TTC549 (cell line): ENCODE results near the gene PXT1.

Source experiments
- FAIRE-seq: peaks from 2 replicates; lab custom pipeline; 2012; peaks lifted over from hg19 to GRCh38; lab: Jason Lieb, UNC

The PXT1 gene

DNA sequence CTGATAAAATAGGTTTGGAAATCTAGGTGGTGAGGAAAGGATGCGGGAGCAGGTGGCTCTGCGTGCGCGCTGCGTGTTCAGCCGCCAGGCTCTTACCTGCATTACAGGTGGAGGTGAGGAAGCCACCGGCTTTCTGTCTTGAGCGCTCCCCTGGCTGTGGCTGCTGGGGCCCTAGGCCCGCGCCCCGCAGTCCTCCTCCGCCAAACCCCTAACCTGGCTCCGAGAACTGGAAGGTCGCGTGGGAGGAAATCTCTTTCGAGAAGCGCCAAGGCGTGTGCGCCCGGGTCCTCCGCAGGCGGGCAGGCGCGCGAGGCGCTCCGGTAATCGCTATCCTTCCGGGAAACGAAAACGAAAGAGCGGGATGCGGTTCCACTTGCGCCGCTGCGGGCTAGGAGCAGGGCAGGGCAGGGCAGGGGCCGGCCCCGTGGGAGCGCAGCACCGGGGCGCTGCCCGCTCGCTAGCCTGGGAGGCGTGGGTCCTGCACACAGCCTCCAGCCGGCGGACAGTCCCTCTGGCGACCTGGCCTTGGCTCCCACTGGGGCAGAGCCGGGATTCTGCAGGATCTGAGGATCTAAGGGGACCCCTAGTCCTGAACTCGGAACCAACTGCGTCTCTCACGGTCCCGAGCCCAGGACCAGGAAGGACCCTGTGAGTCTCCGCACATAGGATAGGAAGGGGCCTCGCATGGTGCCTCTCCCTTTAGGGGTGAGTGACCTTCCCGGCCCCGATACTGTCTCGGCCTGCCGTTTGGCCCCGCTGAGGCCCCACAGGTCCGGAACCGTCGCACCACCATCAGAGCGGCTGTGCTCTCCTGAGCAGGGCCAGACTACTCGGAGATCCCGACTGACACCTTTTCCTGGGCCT, 55.0 kb downstream of the PXT1 start, which contains the start of gene ETV7:
ETV7 (minus strand) TSS at position 230 of the 864 bp plus-strand sequence; CDS start at position 102, 128 bp downstream.
- no peak for FAIRE-seq

- FAIRE-seq, result no peak
These were observed 55.9 kb downstream of the PXT1 start for GRCh38 chr6:36386495-36387439.

DNA sequence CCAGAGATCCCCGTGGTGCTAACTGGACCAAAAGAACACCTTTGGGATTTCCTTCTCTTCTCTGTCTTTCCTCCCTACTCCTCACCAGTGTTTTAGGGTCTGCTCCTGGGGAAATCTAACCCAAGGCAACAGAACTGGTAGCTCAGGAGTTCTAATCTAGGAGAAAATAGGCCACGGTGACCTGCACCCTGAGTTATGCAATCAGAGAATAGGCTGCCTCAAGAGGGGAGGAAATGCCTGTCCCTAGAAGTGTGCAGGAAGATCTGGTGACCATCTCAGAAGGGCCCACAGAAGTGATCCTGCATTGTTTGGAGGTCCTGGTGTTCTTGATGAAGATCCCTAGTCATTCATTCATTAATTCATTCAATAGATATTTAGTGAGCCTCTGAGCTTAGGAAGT, 58.6 kb downstream of the PXT1 start:
- FAIRE-seq, result no peak

DNA sequence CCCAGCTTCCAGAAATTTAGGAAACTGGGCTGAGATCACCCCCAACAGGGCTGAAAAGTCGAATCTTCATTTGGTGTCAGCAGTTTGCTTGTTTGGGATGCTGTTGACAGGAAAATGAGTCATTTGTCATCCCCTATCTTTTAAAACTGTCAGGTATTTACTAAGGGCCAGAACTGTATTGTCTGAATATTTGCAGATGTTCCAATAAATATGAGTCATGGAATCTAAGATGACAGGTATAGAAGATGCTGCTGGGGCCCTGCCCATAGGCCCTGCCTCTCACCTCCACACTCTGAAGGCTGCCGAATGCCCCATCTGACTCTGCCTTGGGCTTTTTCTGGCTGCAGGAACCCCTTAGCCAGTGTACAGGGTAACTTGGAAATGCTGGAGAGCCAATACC, 59.0 kb downstream of the PXT1 start:
- FAIRE-seq, result no peak

GRCh38 chr6:36382976-36383375, 59.7 kb downstream of the PXT1 start:
- FAIRE-seq, result no peak

- FAIRE-seq, result no peak
These were observed 60.9 kb downstream of the PXT1 start for GRCh38 chr6:36381502-36382389.

GRCh38 chr6:36380166-36380565, 62.5 kb downstream of the PXT1 start:
- FAIRE-seq, result no peak

GRCh38 chr6:36378936-36379335, 63.7 kb downstream of the PXT1 start:
- FAIRE-seq, result no peak

GRCh38 chr6:36378243-36378920, 64.3 kb downstream of the PXT1 start:
- FAIRE-seq, result no peak

DNA sequence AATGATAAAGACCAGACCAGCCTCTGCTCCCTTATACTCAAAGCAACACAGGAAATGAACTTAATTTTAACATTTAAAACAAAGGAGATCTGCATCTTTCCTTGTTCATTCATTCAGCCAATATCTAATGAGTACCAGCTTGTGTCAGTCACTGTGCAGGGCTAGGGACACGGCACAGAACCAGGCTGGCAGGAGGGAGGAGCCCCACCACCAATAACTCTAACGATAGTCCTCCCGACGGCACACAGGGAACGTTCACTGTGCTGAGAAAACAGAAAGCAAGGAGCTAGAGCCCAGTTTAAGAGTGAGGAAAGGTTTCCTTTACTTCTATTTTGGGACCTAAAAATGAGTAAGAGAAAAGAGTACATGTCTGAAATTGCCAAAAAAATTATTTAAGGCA, 65.1 kb downstream of the PXT1 start:
- FAIRE-seq, result no peak

GRCh38 chr6:36376742-36377141, 65.9 kb downstream of the PXT1 start:
- no peak for FAIRE-seq

GRCh38 chr6:36376183-36376582, 66.5 kb downstream of the PXT1 start:
- no peak for FAIRE-seq

- no peak for FAIRE-seq
These were observed 67.0 kb downstream of the PXT1 start for GRCh38 chr6:36375644-36376155.

- no peak for FAIRE-seq
These were observed 67.7 kb downstream of the PXT1 start for GRCh38 chr6:36374972-36375371.

- FAIRE-seq, result no peak
These were observed 68.5 kb downstream of the PXT1 start for GRCh38 chr6:36374194-36374593.

DNA sequence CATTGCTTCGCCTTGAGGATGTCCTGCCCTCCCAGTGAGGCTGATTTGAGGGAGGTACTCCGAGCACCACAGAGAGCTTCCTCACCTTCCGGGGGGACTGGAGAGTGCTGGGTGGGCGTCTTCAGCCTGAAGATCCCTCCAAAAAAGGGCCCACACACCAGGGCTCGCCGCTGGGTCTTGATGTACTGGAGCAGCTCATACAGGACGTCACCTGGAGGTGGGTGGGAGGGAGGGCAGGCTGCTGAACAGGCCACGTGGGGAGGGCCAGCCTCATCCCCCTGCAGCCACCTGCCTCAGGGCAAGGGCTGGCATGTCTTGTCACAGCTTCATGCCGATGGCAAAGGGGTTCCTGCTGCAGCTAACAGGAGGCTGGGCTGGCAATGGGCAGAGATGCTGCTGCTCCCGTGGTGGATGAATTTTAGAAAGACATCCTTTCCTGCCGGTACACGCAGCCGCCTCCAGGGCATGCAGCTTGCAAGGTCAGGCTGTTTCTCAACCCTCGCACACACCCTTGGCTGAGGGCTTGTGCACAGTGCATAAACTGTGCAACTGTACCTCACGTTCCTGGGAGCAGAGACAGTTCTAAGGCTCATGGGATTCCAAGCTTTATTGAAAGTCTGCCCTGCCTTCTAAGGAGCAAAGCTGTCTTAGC, 69.2 kb downstream of the PXT1 start:
- FAIRE-seq, result no peak

DNA sequence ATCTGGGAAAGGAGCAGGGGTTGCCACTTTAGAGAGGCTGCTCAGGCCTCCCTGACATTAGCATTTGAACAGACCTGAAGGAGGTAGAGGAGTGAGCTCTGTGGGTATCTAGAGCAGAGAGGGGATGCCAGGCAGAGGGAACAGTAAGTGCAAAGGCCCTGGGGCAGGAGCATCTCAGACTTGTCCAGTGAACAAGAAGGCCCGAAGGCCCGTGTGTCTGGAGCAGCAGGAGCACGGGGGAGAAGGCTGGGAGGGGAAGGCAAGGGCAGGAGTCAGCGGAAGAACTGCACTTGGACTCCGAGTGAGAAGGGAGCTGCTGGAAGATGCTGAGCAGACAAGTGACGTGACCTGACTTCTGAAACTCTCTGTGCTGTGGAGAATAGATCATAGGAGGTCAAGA, 70.6 kb downstream of the PXT1 start:
- no peak for FAIRE-seq

DNA sequence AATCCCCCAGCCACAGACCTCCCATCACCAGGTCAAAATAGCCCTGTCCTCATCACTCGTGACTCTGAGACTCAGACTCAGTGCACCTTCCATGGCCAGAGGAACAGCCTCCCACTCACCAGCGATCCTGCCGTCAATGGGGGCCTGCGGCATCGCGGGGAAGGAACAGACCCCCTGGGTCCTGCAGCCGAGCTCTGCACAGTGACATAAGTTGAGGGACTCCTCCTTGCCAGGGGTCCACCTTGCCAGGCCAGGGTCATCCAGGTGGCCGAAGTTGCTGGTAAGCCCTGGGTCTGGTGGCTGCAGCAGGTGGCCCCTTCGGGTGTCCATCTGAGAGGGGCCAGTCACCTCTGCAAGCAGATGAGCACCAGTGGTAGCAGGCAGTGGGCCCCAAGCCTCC, 71.4 kb downstream of the PXT1 start:
- no peak for FAIRE-seq

DNA sequence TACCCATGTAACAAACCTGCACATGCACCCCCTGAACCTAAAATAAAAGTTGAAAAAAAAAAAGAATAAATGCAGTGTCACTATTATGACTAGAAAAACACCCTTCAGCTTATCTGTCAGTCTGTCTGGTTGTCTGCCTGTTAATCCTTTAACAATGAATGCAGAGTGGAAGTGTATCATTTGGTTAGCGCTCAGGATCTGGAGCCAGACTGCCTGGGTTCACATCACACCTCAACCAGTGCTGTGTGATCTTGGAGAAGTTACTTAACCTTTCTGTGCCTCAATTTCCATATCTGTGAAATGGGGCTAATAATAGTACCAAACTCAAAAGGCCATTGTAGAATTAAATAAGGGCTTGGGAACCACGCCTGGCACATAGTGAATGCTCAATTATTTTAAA, 72.0 kb downstream of the PXT1 start:
- FAIRE-seq, result no peak
